Panc1 (cell line): ENCODE data around the gene TBX21.

Experiments
- CTCF ChIP-seq: fragments of 450-650 bp; IDR thresholded peaks from 2 replicates; pipeline ENCODE4 v1.5.1; 2017; ENCODE audit warnings: mild to moderate bottlenecking
- POLR2AphosphoS5 ChIP-seq: IDR thresholded peaks from 2 replicates; pipeline ENCODE4 v1.6.1; 2012; ENCODE audit warnings: mild to moderate bottlenecking, low read depth, low read length, moderate library complexity
- TCF7L2 ChIP-seq: IDR thresholded peaks from 2 replicates; pipeline ENCODE4 v1.6.1; 2011; ENCODE audit warnings: mild to moderate bottlenecking, low read depth, low read length, inconsistent platforms

GRCh38 chr17:47699536-47699840, 33.5 kb upstream of the TBX21 start:
- no peak for TF ChIP-seq CTCF
- no peak for TF ChIP-seq POLR2AphosphoS5
- TF ChIP-seq TCF7L2, result no peak
